Endothelial cell of umbilical vein (primary cell): Measurements from ENCODE around the gene TMEM108. TPM values are rescaled to one million over a fixed set of nuclear protein-coding genes. Genes with fewer than 3 reads are reported as not detected.

ENCODE experiments used
- BruUV-seq: library from RNA; stranded (reverse); fragments of 400-500 nt; replicated peaks from 2 replicates; lab custom pipeline; 2021; lab: Mats Ljungman, UMichigan
- CTCF ChIA-PET: fragments of 300-600, 350-600 bp; sonication (Branson Sonifier 250); formaldehyde crosslinking; loops from one replicate; lab custom pipeline; 2021; ENCODE audit warnings: antibody characterized with exemption, inconsistent platforms; lab: Charles Lee
- POLR2A ChIA-PET: fragments of 300-600, 350-600 bp; sonication (Branson Sonifier 250); formaldehyde crosslinking; loops from one replicate; lab custom pipeline; 2021; ENCODE audit warnings: antibody characterized with exemption, inconsistent platforms; lab: Charles Lee
- DNase-seq: peaks from one replicate; pipeline ENCODE4 v3.0.0-alpha.2; 2011; ENCODE audit warnings: low read depth, low spot score
- FAIRE-seq: peaks from 2 replicates; lab custom pipeline; 2011; peaks lifted over from hg19 to GRCh38; lab: Jason Lieb, UNC
- H2AFZ ChIP-seq: 2 replicates; pipeline ENCODE4 v1.6.0; 2012; ENCODE audit warnings: low read depth, low read length, control low read depth, inconsistent platforms
- H3K27ac ChIP-seq: 2 replicates; pipeline ENCODE4 v1.5.1; 2011; ENCODE audit warnings: low read depth, mild to moderate bottlenecking, control low read depth, low read length, moderate library complexity; ENCODE audit not compliant: insufficient read depth
- H3K27me3 ChIP-seq, 2 experiments: 2 replicates each; pipeline versions ENCODE4 v1.6.0 to v1.6.1; 2011; ENCODE audit warnings: low read length in 2 of 2, mixed read lengths in 1 of 2; ENCODE audit not compliant: control insufficient read depth in 2 of 2, insufficient read depth in 2 of 2
- H3K36me3 ChIP-seq, 2 experiments: 2 replicates in 1 of 2; 3 replicates in 1 of 2; pipeline ENCODE4 v1.5.1; 2011; ENCODE audit warnings: low read length in 2 of 2, mild to moderate bottlenecking in 1 of 2, moderate library complexity in 1 of 2; ENCODE audit not compliant: control insufficient read depth in 2 of 2, insufficient read depth in 2 of 2; ENCODE audit errors: extremely low read depth in 1 of 2
- H3K4me1 ChIP-seq: 3 replicates; pipeline ENCODE4 v1.5.1; 2011; ENCODE audit warnings: mild to moderate bottlenecking, low read length; ENCODE audit not compliant: control insufficient read depth, insufficient read depth; ENCODE audit errors: extremely low read depth
- H3K4me2 ChIP-seq: 2 replicates; pipeline ENCODE4 v1.6.1; 2011; ENCODE audit warnings: low read length, control low read depth, mixed read lengths; ENCODE audit not compliant: insufficient read depth
- H3K4me3 ChIP-seq, 3 experiments: fragments of 200-600 bp in 1 of 3; sonication (generic), shearing (Covaris generic) in 1 of 3; replicated peaks in 1 of 3; 2 replicates each; pipeline ENCODE4 v1.5.1; 2011 to 2016; ENCODE audit warnings: control low read depth in 3 of 3, low read length in 3 of 3, mild to moderate bottlenecking in 2 of 3, inconsistent platforms in 1 of 3, low read depth in 1 of 3, moderate library complexity in 1 of 3; ENCODE audit not compliant: insufficient read depth in 1 of 3
- H3K79me2 ChIP-seq: 2 replicates; pipeline ENCODE4 v1.6.0; 2012; ENCODE audit warnings: low read length, inconsistent platforms; ENCODE audit not compliant: control insufficient read depth, insufficient read depth
- H3K9ac ChIP-seq: replicated peaks from 2 replicates; pipeline ENCODE3; 2011; ENCODE audit warnings: low read length, control low read depth; ENCODE audit not compliant: insufficient read depth; ENCODE audit errors: extremely low read depth
- H3K9me1 ChIP-seq: replicated peaks from 3 replicates; pipeline ENCODE4 v1.6.0; 2011; ENCODE audit warnings: mild to moderate bottlenecking, low read length; ENCODE audit not compliant: control insufficient read depth, insufficient read depth; ENCODE audit errors: extremely low read depth
- H3K9me3 ChIP-seq: replicated peaks from 2 replicates; pipeline ENCODE4 v1.5.1; 2012; ENCODE audit warnings: low read length, inconsistent platforms; ENCODE audit not compliant: control insufficient read depth, insufficient read depth
- H4K20me1 ChIP-seq: replicated peaks from 2 replicates; pipeline ENCODE3; 2011; ENCODE audit warnings: mild to moderate bottlenecking, low read length; ENCODE audit not compliant: control insufficient read depth, insufficient read depth; ENCODE audit errors: extremely low read depth
- EZH2 ChIP-seq: IDR thresholded peaks from 2 replicates; pipeline ENCODE4 v1.6.1; 2012; ENCODE audit warnings: borderline replicate concordance, low read depth, mild to moderate bottlenecking, moderate library complexity, low read length, inconsistent platforms; ENCODE audit not compliant: severe bottlenecking
- FOS ChIP-seq: IDR thresholded peaks from 2 replicates; pipeline ENCODE4 v1.6.1; 2011; ENCODE audit warnings: mild to moderate bottlenecking, low read length, moderate library complexity, borderline replicate concordance; ENCODE audit not compliant: insufficient read depth
- GATA2 ChIP-seq: IDR thresholded peaks from 2 replicates; pipeline ENCODE4 v1.7.0; 2011; ENCODE audit warnings: low read depth, mild to moderate bottlenecking, moderate library complexity, mixed read lengths, low read length; ENCODE audit not compliant: insufficient read length, insufficient read depth
- JUN ChIP-seq: IDR thresholded peaks from 2 replicates; pipeline ENCODE4 v1.6.1; 2011; ENCODE audit warnings: borderline replicate concordance, low read depth; ENCODE audit not compliant: insufficient read length, insufficient read depth
- MYC ChIP-seq: IDR thresholded peaks from one replicate; pipeline ENCODE4 v1.6.1; 2011; ENCODE audit warnings: mild to moderate bottlenecking, low read depth, low read length
- POLR2A ChIP-seq: IDR thresholded peaks from 2 replicates; pipeline ENCODE4 v1.6.1; 2012; ENCODE audit warnings: low read depth, mild to moderate bottlenecking, control low read depth, low read length
- POLR2AphosphoS5 ChIP-seq: IDR thresholded peaks from 2 replicates; pipeline ENCODE4 v1.6.1; 2012; ENCODE audit warnings: low read depth, mild to moderate bottlenecking, control low read depth, low read length, moderate library complexity; ENCODE audit not compliant: insufficient read depth
- dilution Hi-C: fragments of 300-500 bp; cut with MboI; formaldehyde crosslinking; loops from one replicate; pipeline ENCODE4 v1.15.0; 2019; ENCODE audit warnings: low sequenced_read_pairs; ENCODE audit not compliant: extremely low pct_ligation_motif_present
- intact Hi-C: fragments of 100-400 bp; cut with micrococcal nuclease; formaldehyde crosslinking; loops from one replicate; pipeline ENCODE4 v1.10.0; 2022
- polyA plus RNA-seq, 4 experiments: library from polyadenylated mRNA; depleted of rRNA in 3 of 4; stranded (reverse) in 3 of 4; unstranded in 1 of 4; fragments of >200 nt; gene quantifications; 2 replicates each; pipeline versions ENCODE4 v1.2.1 to v1.2.3, GENCODE V29; 2011 to 2012; ENCODE audit warnings: missing spikeins in 1 of 4
- total RNA-seq: library from RNA; stranded (reverse); gene quantifications from 2 replicates; pipeline ENCODE4 v1.2.3, GENCODE V29; 2021
- TF ChIP-seq, protein P1 (sequence below): IDR thresholded peaks from 2 replicates; pipeline ENCODE4 v1.6.1; 2011; ENCODE audit not compliant: insufficient read depth, insufficient read length
- TF ChIP-seq, protein P2 (sequence below), 2 donors: IDR thresholded peaks; 1 replicate in 1 of 2; 2 replicates in 1 of 2; pipeline ENCODE4 v1.5.1; 2011; ENCODE audit warnings: low read length in 2 of 2, mild to moderate bottlenecking in 2 of 2, moderate library complexity in 2 of 2, control low read depth in 1 of 2, inconsistent platforms in 1 of 2, low read depth in 1 of 2; ENCODE audit not compliant: insufficient read depth in 1 of 2; ENCODE audit errors: extremely low read depth in 1 of 2

The TMEM108 gene
- total and polyA plus RNA-seq, 2 donors (not counting 3 experiments of a cell fraction or from before 2014, with no cell fraction given) = 0.40 to 1.1 TPM

DNA sequence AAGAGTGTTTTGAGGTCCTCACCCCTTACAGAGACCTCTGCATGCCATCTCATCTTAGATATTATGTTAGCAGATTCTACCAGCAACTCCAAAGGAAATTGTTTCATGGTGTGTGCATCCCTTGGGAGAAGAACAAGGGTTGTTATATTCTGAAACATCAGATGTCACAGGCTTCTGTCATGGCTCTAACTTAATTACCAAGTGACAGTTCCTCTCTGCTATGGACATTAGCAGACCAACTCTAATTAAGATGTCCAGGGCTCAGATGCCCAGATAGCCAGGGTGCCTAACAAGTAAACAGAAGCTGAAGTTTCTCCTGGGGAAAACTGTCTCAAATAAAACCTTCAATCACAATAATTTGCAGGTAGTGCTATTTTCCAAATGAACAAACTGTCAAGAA lies 208.6 kb downstream of the TMEM108 start:
- no peaks in the 10 kb centered on the region for H3K9me1 ChIP-seq
- TF ChIP-seq JUN (no peak), POLR2AphosphoS5 (no peak), FOS (no peak), MYC (no peak), GATA2 (no peak), EZH2 (no peak), POLR2A (no peak)
- TF ChIP-seq, protein P1, sequence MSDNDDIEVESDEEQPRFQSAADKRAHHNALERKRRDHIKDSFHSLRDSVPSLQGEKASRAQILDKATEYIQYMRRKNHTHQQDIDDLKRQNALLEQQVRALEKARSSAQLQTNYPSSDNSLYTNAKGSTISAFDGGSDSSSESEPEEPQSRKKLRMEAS = no peak
- TF ChIP-seq, protein P2, sequence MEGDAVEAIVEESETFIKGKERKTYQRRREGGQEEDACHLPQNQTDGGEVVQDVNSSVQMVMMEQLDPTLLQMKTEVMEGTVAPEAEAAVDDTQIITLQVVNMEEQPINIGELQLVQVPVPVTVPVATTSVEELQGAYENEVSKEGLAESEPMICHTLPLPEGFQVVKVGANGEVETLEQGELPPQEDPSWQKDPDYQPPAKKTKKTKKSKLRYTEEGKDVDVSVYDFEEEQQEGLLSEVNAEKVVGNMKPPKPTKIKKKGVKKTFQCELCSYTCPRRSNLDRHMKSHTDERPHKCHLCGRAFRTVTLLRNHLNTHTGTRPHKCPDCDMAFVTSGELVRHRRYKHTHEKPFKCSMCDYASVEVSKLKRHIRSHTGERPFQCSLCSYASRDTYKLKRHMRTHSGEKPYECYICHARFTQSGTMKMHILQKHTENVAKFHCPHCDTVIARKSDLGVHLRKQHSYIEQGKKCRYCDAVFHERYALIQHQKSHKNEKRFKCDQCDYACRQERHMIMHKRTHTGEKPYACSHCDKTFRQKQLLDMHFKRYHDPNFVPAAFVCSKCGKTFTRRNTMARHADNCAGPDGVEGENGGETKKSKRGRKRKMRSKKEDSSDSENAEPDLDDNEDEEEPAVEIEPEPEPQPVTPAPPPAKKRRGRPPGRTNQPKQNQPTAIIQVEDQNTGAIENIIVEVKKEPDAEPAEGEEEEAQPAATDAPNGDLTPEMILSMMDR (IDR thresholded peaks at IDR 0.05; ENCODE audit: extremely low read depth in 1 of 2, insufficient read depth in 1 of 2, low read depth in 1 of 2, low read length in 2 of 2) = no peak
- no peak overlapping the region for H3K4me3 ChIP-seq
- dilution Hi-C loops (no loop called here), intact Hi-C loops (no loop called here)
- no peaks in the 10 kb centered on the region for H3K9me3 ChIP-seq
- no peaks in the 10 kb centered on the region for H3K79me2 ChIP-seq
- H2AFZ ChIP-seq = no peak overlapping the region
- no peaks in the 10 kb centered on the region for H3K36me3 ChIP-seq
- BruUV-seq = no TSS peak
- FAIRE-seq = no peak
- no peak overlapping the region for H3K9ac ChIP-seq
- H4K20me1 ChIP-seq = no peaks in the 10 kb centered on the region
- H3K4me2 ChIP-seq = no peak overlapping the region
- no peak overlapping the region for H3K27ac ChIP-seq
- no peaks in the 10 kb centered on the region for H3K4me1 ChIP-seq
- DNase-seq = no peak
- ChIA-PET POLR2A (no interaction called here), CTCF (interaction anchor here (1.1 to 1.2 kb wide), 2 partner anchors 16 to 96 kb away, joined by 3 read pairs; no protein-coding TSS in a partner anchor)
- no peaks in the 10 kb centered on the region for H3K27me3 ChIP-seq
